H1 (cell line): ENCODE results near the gene TTI1. TPM values are rescaled to one million over a fixed set of nuclear protein-coding genes. Genes with fewer than 3 reads are reported as not detected.
A peak's percentile ranks its signal among the peaks of the same experiment; 100 is the strongest.

Experiments used
- CTCF ChIA-PET: fragments of 300-600 bp; sonication (Branson Sonifier 250); formaldehyde crosslinking; loops from one replicate; lab custom pipeline; 2021; ENCODE audit not compliant: partially characterized antibody; lab: Charles Lee
- POLR2A ChIA-PET: fragments of 300-600 bp; sonication (Branson Sonifier 250); formaldehyde crosslinking; loops from one replicate; lab custom pipeline; 2021; ENCODE audit warnings: inconsistent platforms; ENCODE audit not compliant: partially characterized antibody; lab: Charles Lee
- DNase-seq, 2 experiments: peaks; one replicate each; pipeline versions ENCODE4 v3.0.0 to v3.0.0-alpha.2; 2010 to 2022; ENCODE audit warnings: low spot score in 2 of 2, low read depth in 1 of 2, mixed read lengths in 1 of 2
- FAIRE-seq: peaks from 2 replicates; lab custom pipeline; 2011; peaks lifted over from hg19 to GRCh38; lab: Jason Lieb, UNC
- H2AFZ ChIP-seq: 2 replicates; pipeline ENCODE4 v1.8.1; 2012; ENCODE audit warnings: low read length, inconsistent platforms
- H2AK5ac ChIP-seq: 2 replicates; pipeline ENCODE4 v1.6.1; 2013; ENCODE audit warnings: low read depth, low read length
- H2BK120ac ChIP-seq: replicated peaks from 2 replicates; pipeline ENCODE3; 2013; ENCODE audit warnings: low read depth, low read length, inconsistent platforms
- H2BK12ac ChIP-seq: 2 replicates; pipeline ENCODE4 v1.6.1; 2013; ENCODE audit warnings: low read depth, low read length
- H2BK15ac ChIP-seq: 2 replicates; pipeline ENCODE4 v1.6.1; 2013; ENCODE audit warnings: low read length
- H2BK20ac ChIP-seq: 2 replicates; pipeline ENCODE4 v1.6.1; 2013; ENCODE audit warnings: low read length
- H2BK5ac ChIP-seq: 2 replicates; pipeline ENCODE4 v1.6.1; 2013; ENCODE audit warnings: low read depth, low read length
- H3K14ac ChIP-seq: 2 replicates; pipeline ENCODE4 v1.6.1; 2013; ENCODE audit warnings: inconsistent platforms; ENCODE audit not compliant: insufficient read length
- H3K18ac ChIP-seq: 2 replicates; pipeline ENCODE4 v1.6.1; 2013; ENCODE audit warnings: low read length; ENCODE audit errors: extremely low read depth
- H3K23ac ChIP-seq: 2 replicates; pipeline ENCODE4 v1.6.1; 2013; ENCODE audit warnings: inconsistent platforms; ENCODE audit not compliant: insufficient read length
- H3K23me2 ChIP-seq: 2 replicates; pipeline ENCODE4 v1.6.1; 2013; ENCODE audit warnings: low read depth, low read length
- H3K27ac ChIP-seq: 2 replicates; pipeline ENCODE4 v1.6.1; 2011; ENCODE audit warnings: low read depth, low read length, inconsistent platforms
- H3K27me3 ChIP-seq, 4 experiments: replicated peaks in 1 of 4; 1 replicate in 1 of 4; 2 replicates in 3 of 4; pipeline versions ENCODE4 v1.6.1 to v1.8.1; 2011 to 2013; ENCODE audit warnings: low read length in 3 of 4, mild to moderate bottlenecking in 3 of 4, inconsistent platforms in 2 of 4, mixed read lengths in 2 of 4, moderate library complexity in 1 of 4; ENCODE audit not compliant: control insufficient read depth in 3 of 4, insufficient read depth in 3 of 4; ENCODE audit errors: extremely low read depth in 1 of 4
- H3K36me3 ChIP-seq, 4 experiments: 2 replicates each; pipeline versions ENCODE4 v1.6.1 to v1.8.1; 2011 to 2013; ENCODE audit warnings: mild to moderate bottlenecking in 4 of 4, low read length in 3 of 4, moderate library complexity in 2 of 4, control low read depth in 1 of 4, inconsistent platforms in 1 of 4; ENCODE audit not compliant: insufficient read depth in 4 of 4, control insufficient read depth in 2 of 4
- H3K4ac ChIP-seq: replicated peaks from 2 replicates; pipeline ENCODE3; 2013; ENCODE audit warnings: low read length, low read depth, mixed read lengths, inconsistent platforms; ENCODE audit not compliant: insufficient read length
- H3K4me1 ChIP-seq, 4 experiments: replicated peaks in 1 of 4; 1 replicate in 1 of 4; 2 replicates in 3 of 4; pipeline versions ENCODE4 v1.6.1 to v1.8.1; 2011 to 2013; ENCODE audit warnings: low read length in 3 of 4, inconsistent platforms in 2 of 4, mixed read lengths in 1 of 4; ENCODE audit not compliant: insufficient read depth in 4 of 4, control insufficient read depth in 3 of 4
- H3K4me2 ChIP-seq, 2 experiments: 2 replicates each; pipeline versions ENCODE4 v1.6.1 to v1.8.1; 2011 to 2013; ENCODE audit warnings: low read depth in 2 of 2, low read length in 2 of 2, control low read depth in 1 of 2, inconsistent platforms in 1 of 2, mild to moderate bottlenecking in 1 of 2; ENCODE audit not compliant: insufficient read depth in 1 of 2
- H3K4me3 ChIP-seq, 4 experiments: fragments of 200-600, 300-600 bp in 1 of 4; sonication (generic), shearing (Covaris generic), sonication (Bioruptor Twin) in 1 of 4; 2 replicates each; pipeline versions ENCODE4 v1.5.1 to v1.8.1; 2011 to 2016; ENCODE audit warnings: low read length in 4 of 4, low read depth in 3 of 4, control low read depth in 2 of 4, inconsistent platforms in 2 of 4, mild to moderate bottlenecking in 2 of 4, mixed read lengths in 1 of 4, moderate library complexity in 1 of 4; ENCODE audit not compliant: insufficient read depth in 2 of 4; ENCODE audit errors: extremely low read depth in 1 of 4
- H3K56ac ChIP-seq: replicated peaks from 2 replicates; pipeline ENCODE3; 2013; ENCODE audit warnings: low read depth, mild to moderate bottlenecking, mixed read lengths, low read length, inconsistent platforms; ENCODE audit not compliant: insufficient read length
- H3K79me1 ChIP-seq: 2 replicates; pipeline ENCODE4 v1.6.1; 2013; ENCODE audit warnings: low read depth, low read length, control low read depth
- H3K79me2 ChIP-seq, 2 experiments: 2 replicates each; pipeline versions ENCODE4 v1.6.1 to v1.8.1; 2012 to 2013; ENCODE audit warnings: low read length in 2 of 2, mild to moderate bottlenecking in 2 of 2, inconsistent platforms in 1 of 2; ENCODE audit not compliant: insufficient read depth in 2 of 2, control insufficient read depth in 1 of 2
- H3K9ac ChIP-seq, 4 experiments: replicated peaks in 1 of 4; 1 replicate in 1 of 4; 2 replicates in 3 of 4; pipeline versions ENCODE4 v1.6.1 to v1.8.1; 2011 to 2013; ENCODE audit warnings: low read depth in 3 of 4, low read length in 3 of 4, control low read depth in 2 of 4, mild to moderate bottlenecking in 2 of 4, moderate library complexity in 2 of 4, inconsistent platforms in 1 of 4; ENCODE audit errors: extremely low read depth in 1 of 4
- H3K9me3 ChIP-seq, 2 experiments: 2 replicates each; pipeline versions ENCODE4 v1.6.1 to v1.8.1; 2012 to 2013; ENCODE audit warnings: mild to moderate bottlenecking in 2 of 2, moderate library complexity in 2 of 2, control low read depth in 1 of 2, inconsistent platforms in 1 of 2, low read depth in 1 of 2, low read length in 1 of 2, mixed read lengths in 1 of 2; ENCODE audit not compliant: insufficient read depth in 2 of 2
- H4K20me1 ChIP-seq, 2 experiments: replicated peaks in 1 of 2; 2 replicates each; pipeline versions ENCODE3 to v1.8.1; 2011 to 2013; ENCODE audit warnings: inconsistent platforms in 2 of 2, low read length in 2 of 2, mild to moderate bottlenecking in 1 of 2; ENCODE audit not compliant: insufficient read depth in 2 of 2, control insufficient read depth in 1 of 2
- H4K5ac ChIP-seq: 2 replicates; pipeline ENCODE4 v1.6.1; 2013; ENCODE audit warnings: low read length, low read depth, mixed read lengths, inconsistent platforms; ENCODE audit not compliant: insufficient read length
- H4K8ac ChIP-seq: 2 replicates; pipeline ENCODE4 v1.8.0; 2013; ENCODE audit warnings: mild to moderate bottlenecking, moderate library complexity, low read length, inconsistent platforms; ENCODE audit not compliant: insufficient read depth; ENCODE audit errors: extremely low read depth
- H4K91ac ChIP-seq: replicated peaks from 2 replicates; pipeline ENCODE3; 2013; ENCODE audit warnings: low read length, mixed read lengths, inconsistent platforms; ENCODE audit not compliant: insufficient read length
- KDM1A ChIP-seq: fragments of 200-600, 300-600 bp; sonication (generic); IDR thresholded peaks from 2 replicates; pipeline ENCODE4 v1.7.1; 2016; ENCODE audit warnings: mild to moderate bottlenecking, low read length, borderline replicate concordance
- RBBP5 ChIP-seq: IDR thresholded peaks from 2 replicates; pipeline ENCODE4 v1.7.1; 2012; ENCODE audit warnings: low read depth, mild to moderate bottlenecking, inconsistent platforms, low read length, moderate library complexity, borderline replicate concordance
- WGBS, 2 experiments: shearing (Covaris generic) in 1 of 2; methylation state at CpG; one replicate each; pipeline versions ENCODE4 v1.1.6 to v1.1.7; 2013 to 2015; ENCODE audit warnings: low lambda C conversion rate in 2 of 2, mixed read lengths in 2 of 2, inconsistent platforms in 1 of 2, low coverage in 1 of 2, missing lambda C conversion rate in 1 of 2; ENCODE audit not compliant: insufficient replicate concordance in 2 of 2, insufficient coverage in 1 of 2, insufficient read length in 1 of 2; ENCODE audit errors: extremely low coverage in 1 of 2, missing lambda C conversion rate in 1 of 2; 5-methylcytosine and 5-hydroxymethylcytosine counted together
- polyA plus RNA-seq, 7 experiments: library from polyadenylated mRNA; depleted of rRNA in 3 of 7; stranded (reverse) in 5 of 7; unstranded in 2 of 7; fragments of >200 nt in 5 of 7; fragments of 200-250 nt in 2 of 7; gene quantifications; 1 replicate in 5 of 7; 2 replicates in 1 of 7; 4 replicates in 1 of 7; pipeline versions ENCODE4 v1.2.1 to v1.2.3, GENCODE V29; 2011 to 2013; ENCODE audit warnings: missing spikeins in 2 of 7, mixed read lengths in 2 of 7
- total RNA-seq: library from RNA; stranded (reverse); fragmentation: NEBNext Ultra II Directional; extraction: Animal tissue kit (Norgen Biotek cat#: 25700); gene quantifications from 2 replicates; pipeline ENCODE4 v1.2.1, GENCODE V29; 2021

Gene TTI1
- total and polyA plus RNA-seq, 2 of the 8 experiments (the other 6 are each of a cell fraction or from before 2014, with no cell fraction given) = 34.1 to 47.0 TPM

- POLR2A ChIA-PET = interaction anchor here (0.8 to 3.3 kb wide), 4 partner anchors 9 to 47 kb away, joined by 3 to 8 read pairs (median 4); no protein-coding TSS in a partner anchor
- WGBS, 2 experiments = 91% methylated on average over 15 of the region's 15 CpGs; no CpG with 5 or more reads in 1 of the 2 experiments
- Histone ChIP-seq H2BK120ac (no peak overlapping the region), H4K91ac (peak overlapping the region; percentile 61), H3K36me3 (no peaks in the 10 kb centered on the region), H3K9me3 (no peaks in the 10 kb centered on the region), H4K20me1 (no peaks in the 10 kb centered on the region), H3K23ac (no peak overlapping the region), H2AK5ac (no peak overlapping the region), H2BK15ac (peak overlapping the region; percentile 46; the same call in 1 of the 2 replicates), H3K4me1 (peaks cover 0 to 17% (median 5%) of the 10 kb centered on the region in 4 experiments; a peak in 6 of 7 replicates), H3K23me2 (no peaks in the 10 kb centered on the region), H2AFZ (no peak overlapping the region), H3K79me1 (no peaks in the 10 kb centered on the region), H3K27ac (no peak overlapping the region), H4K5ac (no peak overlapping the region), H3K79me2 (no peaks in the 10 kb centered on the region), H3K9ac (no peak overlapping the region), H3K4ac (no peak overlapping the region), H3K56ac (no peak overlapping the region), H3K18ac (no peak overlapping the region; the same call in 1 of the 2 replicates), H3K4me3 (no peak overlapping the region), H3K27me3 (no peaks in the 10 kb centered on the region), H2BK12ac (peak overlapping the region; percentile 17; the same call in 1 of the 2 replicates), H2BK5ac (no peak overlapping the region), H3K14ac (no peak overlapping the region), H3K4me2 (0 out of 4 replicates have a peak overlapping the region, but pooled peaks of 1 of the 2 experiments have one; percentile 32), H4K8ac (peak overlapping the region; percentile 12), H2BK20ac (no peak overlapping the region)
- FAIRE-seq (no peak), DNase-seq (no peak)
- CTCF ChIA-PET = interaction anchor here (0.7 to 2.1 kb wide), 4 partner anchors 8 to 36 kb away, joined by 3 to 6 read pairs (median 4); no protein-coding TSS in a partner anchor
- TF ChIP-seq KDM1A = peak; percentile 28; the same call in 1 of the 2 replicates
- TF ChIP-seq RBBP5 = no peak
Observed at GRCh38 chr20:37933786-37934633, 99.2 kb downstream of the TTI1 start.
